Endothelial cell of umbilical vein (primary cell): ENCODE results near the gene CSNK1G1. TPM values are rescaled to one million over a fixed set of nuclear protein-coding genes. Genes with fewer than 3 reads are reported as not detected.

ENCODE experiments used
- BruUV-seq: library from RNA; stranded (reverse); fragments of 400-500 nt; replicated peaks from 2 replicates; lab custom pipeline; 2021; lab: Mats Ljungman, UMichigan
- CTCF ChIA-PET: fragments of 300-600, 350-600 bp; sonication (Branson Sonifier 250); formaldehyde crosslinking; loops from one replicate; lab custom pipeline; 2021; ENCODE audit warnings: antibody characterized with exemption, inconsistent platforms; lab: Charles Lee
- POLR2A ChIA-PET: fragments of 300-600, 350-600 bp; sonication (Branson Sonifier 250); formaldehyde crosslinking; loops from one replicate; lab custom pipeline; 2021; ENCODE audit warnings: antibody characterized with exemption, inconsistent platforms; lab: Charles Lee
- DNase-seq: peaks from one replicate; pipeline ENCODE4 v3.0.0-alpha.2; 2011; ENCODE audit warnings: low read depth, low spot score
- FAIRE-seq: peaks from 2 replicates; lab custom pipeline; 2011; peaks lifted over from hg19 to GRCh38; lab: Jason Lieb, UNC
- H2AFZ ChIP-seq: 2 replicates; pipeline ENCODE4 v1.6.0; 2012; ENCODE audit warnings: low read depth, low read length, control low read depth, inconsistent platforms
- H3K27ac ChIP-seq: 2 replicates; pipeline ENCODE4 v1.5.1; 2011; ENCODE audit warnings: low read depth, mild to moderate bottlenecking, control low read depth, low read length, moderate library complexity; ENCODE audit not compliant: insufficient read depth
- H3K27me3 ChIP-seq, 2 experiments: 2 replicates each; pipeline versions ENCODE4 v1.6.0 to v1.6.1; 2011; ENCODE audit warnings: low read length in 2 of 2, mixed read lengths in 1 of 2; ENCODE audit not compliant: control insufficient read depth in 2 of 2, insufficient read depth in 2 of 2
- H3K36me3 ChIP-seq, 2 experiments: 2 replicates in 1 of 2; 3 replicates in 1 of 2; pipeline ENCODE4 v1.5.1; 2011; ENCODE audit warnings: low read length in 2 of 2, mild to moderate bottlenecking in 1 of 2, moderate library complexity in 1 of 2; ENCODE audit not compliant: control insufficient read depth in 2 of 2, insufficient read depth in 2 of 2; ENCODE audit errors: extremely low read depth in 1 of 2
- H3K4me1 ChIP-seq: 3 replicates; pipeline ENCODE4 v1.5.1; 2011; ENCODE audit warnings: mild to moderate bottlenecking, low read length; ENCODE audit not compliant: control insufficient read depth, insufficient read depth; ENCODE audit errors: extremely low read depth
- H3K4me2 ChIP-seq: 2 replicates; pipeline ENCODE4 v1.6.1; 2011; ENCODE audit warnings: low read length, control low read depth, mixed read lengths; ENCODE audit not compliant: insufficient read depth
- H3K4me3 ChIP-seq, 3 experiments: fragments of 200-600 bp in 1 of 3; sonication (generic), shearing (Covaris generic) in 1 of 3; replicated peaks in 1 of 3; 2 replicates each; pipeline ENCODE4 v1.5.1; 2011 to 2016; ENCODE audit warnings: control low read depth in 3 of 3, low read length in 3 of 3, mild to moderate bottlenecking in 2 of 3, inconsistent platforms in 1 of 3, low read depth in 1 of 3, moderate library complexity in 1 of 3; ENCODE audit not compliant: insufficient read depth in 1 of 3
- H3K79me2 ChIP-seq: 2 replicates; pipeline ENCODE4 v1.6.0; 2012; ENCODE audit warnings: low read length, inconsistent platforms; ENCODE audit not compliant: control insufficient read depth, insufficient read depth
- H3K9ac ChIP-seq: replicated peaks from 2 replicates; pipeline ENCODE3; 2011; ENCODE audit warnings: low read length, control low read depth; ENCODE audit not compliant: insufficient read depth; ENCODE audit errors: extremely low read depth
- H3K9me1 ChIP-seq: replicated peaks from 3 replicates; pipeline ENCODE4 v1.6.0; 2011; ENCODE audit warnings: mild to moderate bottlenecking, low read length; ENCODE audit not compliant: control insufficient read depth, insufficient read depth; ENCODE audit errors: extremely low read depth
- H3K9me3 ChIP-seq: replicated peaks from 2 replicates; pipeline ENCODE4 v1.5.1; 2012; ENCODE audit warnings: low read length, inconsistent platforms; ENCODE audit not compliant: control insufficient read depth, insufficient read depth
- H4K20me1 ChIP-seq: replicated peaks from 2 replicates; pipeline ENCODE3; 2011; ENCODE audit warnings: mild to moderate bottlenecking, low read length; ENCODE audit not compliant: control insufficient read depth, insufficient read depth; ENCODE audit errors: extremely low read depth
- EZH2 ChIP-seq: IDR thresholded peaks from 2 replicates; pipeline ENCODE4 v1.6.1; 2012; ENCODE audit warnings: borderline replicate concordance, low read depth, mild to moderate bottlenecking, moderate library complexity, low read length, inconsistent platforms; ENCODE audit not compliant: severe bottlenecking
- FOS ChIP-seq: IDR thresholded peaks from 2 replicates; pipeline ENCODE4 v1.6.1; 2011; ENCODE audit warnings: mild to moderate bottlenecking, low read length, moderate library complexity, borderline replicate concordance; ENCODE audit not compliant: insufficient read depth
- GATA2 ChIP-seq: IDR thresholded peaks from 2 replicates; pipeline ENCODE4 v1.7.0; 2011; ENCODE audit warnings: low read depth, mild to moderate bottlenecking, moderate library complexity, mixed read lengths, low read length; ENCODE audit not compliant: insufficient read length, insufficient read depth
- JUN ChIP-seq: IDR thresholded peaks from 2 replicates; pipeline ENCODE4 v1.6.1; 2011; ENCODE audit warnings: borderline replicate concordance, low read depth; ENCODE audit not compliant: insufficient read length, insufficient read depth
- MYC ChIP-seq: IDR thresholded peaks from one replicate; pipeline ENCODE4 v1.6.1; 2011; ENCODE audit warnings: mild to moderate bottlenecking, low read depth, low read length
- POLR2A ChIP-seq: IDR thresholded peaks from 2 replicates; pipeline ENCODE4 v1.6.1; 2012; ENCODE audit warnings: low read depth, mild to moderate bottlenecking, control low read depth, low read length
- POLR2AphosphoS5 ChIP-seq: IDR thresholded peaks from 2 replicates; pipeline ENCODE4 v1.6.1; 2012; ENCODE audit warnings: low read depth, mild to moderate bottlenecking, control low read depth, low read length, moderate library complexity; ENCODE audit not compliant: insufficient read depth
- dilution Hi-C: fragments of 300-500 bp; cut with MboI; formaldehyde crosslinking; loops from one replicate; pipeline ENCODE4 v1.15.0; 2019; ENCODE audit warnings: low sequenced_read_pairs; ENCODE audit not compliant: extremely low pct_ligation_motif_present
- intact Hi-C: fragments of 100-400 bp; cut with micrococcal nuclease; formaldehyde crosslinking; loops from one replicate; pipeline ENCODE4 v1.10.0; 2022
- polyA plus RNA-seq, 4 experiments: library from polyadenylated mRNA; depleted of rRNA in 3 of 4; stranded (reverse) in 3 of 4; unstranded in 1 of 4; fragments of >200 nt; gene quantifications; 2 replicates each; pipeline versions ENCODE4 v1.2.1 to v1.2.3, GENCODE V29; 2011 to 2012; ENCODE audit warnings: missing spikeins in 1 of 4
- total RNA-seq: library from RNA; stranded (reverse); gene quantifications from 2 replicates; pipeline ENCODE4 v1.2.3, GENCODE V29; 2021
- TF ChIP-seq, protein P1 (sequence below): IDR thresholded peaks from 2 replicates; pipeline ENCODE4 v1.6.1; 2011; ENCODE audit not compliant: insufficient read depth, insufficient read length
- TF ChIP-seq, protein P2 (sequence below), 2 donors: IDR thresholded peaks; 1 replicate in 1 of 2; 2 replicates in 1 of 2; pipeline ENCODE4 v1.5.1; 2011; ENCODE audit warnings: low read length in 2 of 2, mild to moderate bottlenecking in 2 of 2, moderate library complexity in 2 of 2, control low read depth in 1 of 2, inconsistent platforms in 1 of 2, low read depth in 1 of 2; ENCODE audit not compliant: insufficient read depth in 1 of 2; ENCODE audit errors: extremely low read depth in 1 of 2

CSNK1G1 gene
- total and polyA plus RNA-seq, 2 donors (not counting 3 experiments of a cell fraction or from before 2014, with no cell fraction given): 9.0 to 31.7 TPM

GRCh38 chr15:64333986-64334929 is 21.7 kb downstream of the CSNK1G1 start:
- Histone ChIP-seq H3K4me3 (no peak overlapping the region), H3K4me2 (no peak overlapping the region), H3K9ac (no peak overlapping the region), H3K4me1 (peaks cover 9% of the 10 kb centered on the region), H4K20me1 (no peaks in the 10 kb centered on the region), H3K9me1 (no peaks in the 10 kb centered on the region), H2AFZ (no peak overlapping the region), H3K27ac (no peak overlapping the region), H3K9me3 (no peaks in the 10 kb centered on the region), H3K36me3 (no peaks in the 10 kb centered on the region), H3K27me3 (no peaks in the 10 kb centered on the region), H3K79me2 (peaks cover 43% of the 10 kb centered on the region)
- DNase-seq: no peak
- no peak for FAIRE-seq
- CTCF ChIA-PET: interaction anchor here (1.0 kb wide), 1 partner anchor 16 kb away, joined by 3 read pairs; no protein-coding TSS in a partner anchor
- POLR2A ChIA-PET: no interaction called here
- dilution Hi-C loops: no loop called here
- BruUV-seq: no TSS peak
- intact Hi-C loops: no loop called here
- TF ChIP-seq EZH2 (no peak), POLR2A (no peak), JUN (no peak), MYC (no peak), GATA2 (no peak), POLR2AphosphoS5 (no peak), FOS (no peak)
- TF ChIP-seq, protein P1, sequence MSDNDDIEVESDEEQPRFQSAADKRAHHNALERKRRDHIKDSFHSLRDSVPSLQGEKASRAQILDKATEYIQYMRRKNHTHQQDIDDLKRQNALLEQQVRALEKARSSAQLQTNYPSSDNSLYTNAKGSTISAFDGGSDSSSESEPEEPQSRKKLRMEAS: no peak
- TF ChIP-seq, protein P2, sequence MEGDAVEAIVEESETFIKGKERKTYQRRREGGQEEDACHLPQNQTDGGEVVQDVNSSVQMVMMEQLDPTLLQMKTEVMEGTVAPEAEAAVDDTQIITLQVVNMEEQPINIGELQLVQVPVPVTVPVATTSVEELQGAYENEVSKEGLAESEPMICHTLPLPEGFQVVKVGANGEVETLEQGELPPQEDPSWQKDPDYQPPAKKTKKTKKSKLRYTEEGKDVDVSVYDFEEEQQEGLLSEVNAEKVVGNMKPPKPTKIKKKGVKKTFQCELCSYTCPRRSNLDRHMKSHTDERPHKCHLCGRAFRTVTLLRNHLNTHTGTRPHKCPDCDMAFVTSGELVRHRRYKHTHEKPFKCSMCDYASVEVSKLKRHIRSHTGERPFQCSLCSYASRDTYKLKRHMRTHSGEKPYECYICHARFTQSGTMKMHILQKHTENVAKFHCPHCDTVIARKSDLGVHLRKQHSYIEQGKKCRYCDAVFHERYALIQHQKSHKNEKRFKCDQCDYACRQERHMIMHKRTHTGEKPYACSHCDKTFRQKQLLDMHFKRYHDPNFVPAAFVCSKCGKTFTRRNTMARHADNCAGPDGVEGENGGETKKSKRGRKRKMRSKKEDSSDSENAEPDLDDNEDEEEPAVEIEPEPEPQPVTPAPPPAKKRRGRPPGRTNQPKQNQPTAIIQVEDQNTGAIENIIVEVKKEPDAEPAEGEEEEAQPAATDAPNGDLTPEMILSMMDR (IDR thresholded peaks at IDR 0.05; ENCODE audit: extremely low read depth in 1 of 2, insufficient read depth in 1 of 2, low read depth in 1 of 2, low read length in 2 of 2): no peak
